Mesenchymal stem cell (in vitro differentiated cells and primary cell): ENCODE results near the gene LRRTM1.

Experiments
- DNase-seq: peaks from one replicate; pipeline ENCODE4 v3.0.0-alpha.2; 2013
- H2AFZ ChIP-seq: one replicate; pipeline ENCODE4 v1.6.1; 2013; ENCODE audit warnings: low read depth, mild to moderate bottlenecking, control low read depth, inconsistent platforms, low read length, moderate library complexity
- H2AK5ac ChIP-seq: 2 replicates; pipeline ENCODE4 v1.6.1; 2013; ENCODE audit warnings: low read length, moderate library complexity, mild to moderate bottlenecking, inconsistent platforms; ENCODE audit not compliant: severe bottlenecking
- H2BK120ac ChIP-seq: one replicate; pipeline ENCODE4 v1.6.1; 2013; ENCODE audit warnings: low read depth, mild to moderate bottlenecking, inconsistent platforms, low read length, moderate library complexity
- H2BK12ac ChIP-seq, 2 experiments: one replicate each; pipeline ENCODE4 v1.6.1; 2013; ENCODE audit warnings: inconsistent platforms in 2 of 2, low read length in 2 of 2, mild to moderate bottlenecking in 2 of 2, moderate library complexity in 2 of 2, control low read depth in 1 of 2
- H2BK15ac ChIP-seq: one replicate; pipeline ENCODE4 v1.6.1; 2013; ENCODE audit warnings: mild to moderate bottlenecking, low read depth, inconsistent platforms; ENCODE audit not compliant: poor library complexity, severe bottlenecking
- H2BK5ac ChIP-seq: 2 replicates; pipeline ENCODE4 v1.6.1; 2013; ENCODE audit warnings: low read depth, mild to moderate bottlenecking, low read length, control low read depth, inconsistent platforms; ENCODE audit not compliant: poor library complexity, severe bottlenecking
- H3K14ac ChIP-seq, 2 experiments: one replicate each; pipeline ENCODE4 v1.6.1; 2013; ENCODE audit warnings: inconsistent platforms in 2 of 2, low read length in 2 of 2, control low read depth in 1 of 2, mild to moderate bottlenecking in 1 of 2, moderate library complexity in 1 of 2
- H3K18ac ChIP-seq, 2 experiments: one replicate each; pipeline ENCODE4 v1.6.1; 2013; ENCODE audit warnings: inconsistent platforms in 2 of 2, low read length in 2 of 2, control low read depth in 1 of 2, low read depth in 1 of 2, mild to moderate bottlenecking in 1 of 2
- H3K23ac ChIP-seq, 2 experiments: one replicate each; pipeline ENCODE4 v1.6.1; 2013; ENCODE audit warnings: inconsistent platforms in 2 of 2, low read length in 2 of 2, mild to moderate bottlenecking in 2 of 2, moderate library complexity in 2 of 2, control low read depth in 1 of 2
- H3K27ac ChIP-seq: 2 replicates; pipeline ENCODE4 v1.5.1; 2013; ENCODE audit warnings: mild to moderate bottlenecking, moderate library complexity, low read length, control low read depth, inconsistent platforms; ENCODE audit not compliant: poor library complexity, severe bottlenecking
- H3K27me3 ChIP-seq, 2 experiments: 2 replicates each; pipeline versions ENCODE4 v1.6.1 to v1.7.0; 2013; ENCODE audit warnings: low read length in 2 of 2, mild to moderate bottlenecking in 2 of 2, moderate library complexity in 2 of 2, control low read depth in 1 of 2, inconsistent platforms in 1 of 2; ENCODE audit not compliant: control insufficient read depth in 1 of 2, insufficient read depth in 1 of 2
- H3K36me3 ChIP-seq, 2 experiments: 2 replicates each; pipeline versions ENCODE4 v1.6.1 to v1.7.0; 2013; ENCODE audit warnings: low read length in 2 of 2, control low read depth in 1 of 2, inconsistent platforms in 1 of 2, low read depth in 1 of 2, mild to moderate bottlenecking in 1 of 2; ENCODE audit not compliant: insufficient read depth in 2 of 2, control insufficient read depth in 1 of 2
- H3K4ac ChIP-seq, 2 experiments: one replicate each; pipeline ENCODE4 v1.6.1; 2013; ENCODE audit warnings: inconsistent platforms in 2 of 2, low read length in 2 of 2, mild to moderate bottlenecking in 2 of 2, moderate library complexity in 2 of 2, control low read depth in 1 of 2, low read depth in 1 of 2
- H3K4me1 ChIP-seq: 2 replicates; pipeline ENCODE4 v1.6.1; 2013; ENCODE audit warnings: low read depth, low read length, control low read depth; ENCODE audit not compliant: control insufficient read depth, insufficient read depth
- H3K4me2 ChIP-seq: 2 replicates; pipeline ENCODE4 v1.6.1; 2013; ENCODE audit warnings: low read length, mild to moderate bottlenecking, inconsistent platforms; ENCODE audit not compliant: poor library complexity, severe bottlenecking
- H3K4me3 ChIP-seq, 2 experiments: 2 replicates each; pipeline versions ENCODE4 v1.5.1 to v1.7.0; 2013; ENCODE audit warnings: low read length in 2 of 2, mild to moderate bottlenecking in 2 of 2, control low read depth in 1 of 2, low read depth in 1 of 2; ENCODE audit not compliant: insufficient read depth in 1 of 2
- H3K79me1 ChIP-seq: replicated peaks from 2 replicates; pipeline ENCODE4 v1.6.1; 2013; ENCODE audit warnings: mild to moderate bottlenecking, control low read depth, low read length, inconsistent platforms; ENCODE audit not compliant: poor library complexity, severe bottlenecking
- H3K9ac ChIP-seq: 2 replicates; pipeline ENCODE4 v1.7.0; 2013; ENCODE audit warnings: mild to moderate bottlenecking, low read length, moderate library complexity
- H3K9me3 ChIP-seq: 2 replicates; pipeline ENCODE4 v1.7.0; 2013; ENCODE audit warnings: mild to moderate bottlenecking, low read length; ENCODE audit not compliant: control insufficient read depth
- H4K8ac ChIP-seq: one replicate; pipeline ENCODE4 v1.6.1; 2013; ENCODE audit warnings: inconsistent platforms, mild to moderate bottlenecking, low read length, moderate library complexity
- H4K91ac ChIP-seq: one replicate; pipeline ENCODE4 v1.6.1; 2013; ENCODE audit warnings: mild to moderate bottlenecking, low read length, inconsistent platforms
- WGBS: methylation state at CpG from one replicate; pipeline ENCODE4 v1.1.7; 2013; ENCODE audit warnings: mixed read lengths; 5-methylcytosine and 5-hydroxymethylcytosine counted together

LRRTM1 gene

GRCh38 chr2:80258341-80258740 lies 46.2 kb downstream of the LRRTM1 start:
- no peaks in the 10 kb centered on the region for H3K79me1 ChIP-seq
- H2BK12ac ChIP-seq: no peak overlapping the region
- H2BK5ac ChIP-seq: no peak overlapping the region
- no peak overlapping the region for H4K8ac ChIP-seq
- DNase-seq: no peak
- no peak overlapping the region for H2BK120ac ChIP-seq
- no peak overlapping the region for H3K27ac ChIP-seq
- H2AK5ac ChIP-seq: no peak overlapping the region
- no peaks in the 10 kb centered on the region for H3K36me3 ChIP-seq
- H3K14ac ChIP-seq: no peak overlapping the region
- H3K9me3 ChIP-seq: no peaks in the 10 kb centered on the region
- peaks cover 0 to 21% of the 10 kb centered on the region in 2 experiments for H3K27me3 ChIP-seq
- H3K9ac ChIP-seq: no peak overlapping the region
- no peaks in the 10 kb centered on the region for H3K4me1 ChIP-seq
- no peak overlapping the region for H2BK15ac ChIP-seq
- no peak overlapping the region for H4K91ac ChIP-seq
- H3K18ac ChIP-seq: no peak overlapping the region
- no peak overlapping the region for H3K4me3 ChIP-seq
- H3K23ac ChIP-seq: no peak overlapping the region
- H2AFZ ChIP-seq: no peak overlapping the region
- no peak overlapping the region for H3K4me2 ChIP-seq
- WGBS: 69% methylated on average over 5 of the region's 5 CpGs
- H3K4ac ChIP-seq: no peak overlapping the region

GRCh38 chr2:80257450-80257849 lies 47.1 kb downstream of the LRRTM1 start:
- Histone ChIP-seq H3K9ac (no peak overlapping the region), H2BK120ac (no peak overlapping the region), H2AFZ (no peak overlapping the region), H2BK12ac (no peak overlapping the region), H3K27ac (no peak overlapping the region), H3K23ac (no peak overlapping the region), H3K4me2 (no peak overlapping the region), H2AK5ac (no peak overlapping the region), H3K4me3 (no peak overlapping the region), H3K27me3 (peaks cover 0 to 21% of the 10 kb centered on the region in 2 experiments), H4K8ac (no peak overlapping the region), H3K4me1 (no peaks in the 10 kb centered on the region), H3K4ac (no peak overlapping the region), H2BK5ac (no peak overlapping the region), H4K91ac (no peak overlapping the region), H3K36me3 (no peaks in the 10 kb centered on the region), H3K9me3 (no peaks in the 10 kb centered on the region), H2BK15ac (no peak overlapping the region), H3K18ac (no peak overlapping the region), H3K79me1 (no peaks in the 10 kb centered on the region), H3K14ac (no peak overlapping the region)
- DNase-seq: no peak
- 93% methylated on average over 4 of the region's 4 CpGs for WGBS

GRCh38 chr2:80256782-80257167 lies 47.8 kb downstream of the LRRTM1 start:
- no peak overlapping the region for H2BK120ac ChIP-seq
- H3K4me3 ChIP-seq: no peak overlapping the region
- H3K27me3 ChIP-seq: peaks cover 0 to 21% of the 10 kb centered on the region in 2 experiments
- no peaks in the 10 kb centered on the region for H3K79me1 ChIP-seq
- no peaks in the 10 kb centered on the region for H3K4me1 ChIP-seq
- H3K4ac ChIP-seq: no peak overlapping the region
- no peak overlapping the region for H2BK5ac ChIP-seq
- no peak for DNase-seq
- H3K23ac ChIP-seq: no peak overlapping the region
- no peaks in the 10 kb centered on the region for H3K36me3 ChIP-seq
- no peak overlapping the region for H3K18ac ChIP-seq
- H3K9me3 ChIP-seq: no peaks in the 10 kb centered on the region
- no peak overlapping the region for H2BK15ac ChIP-seq
- H3K9ac ChIP-seq: no peak overlapping the region
- H4K91ac ChIP-seq: no peak overlapping the region
- 94% methylated on average over 3 of the region's 3 CpGs for WGBS
- H2AFZ ChIP-seq: no peak overlapping the region
- H3K14ac ChIP-seq: no peak overlapping the region
- H2AK5ac ChIP-seq: no peak overlapping the region
- H2BK12ac ChIP-seq: no peak overlapping the region
- H3K4me2 ChIP-seq: no peak overlapping the region
- H3K27ac ChIP-seq: no peak overlapping the region
- H4K8ac ChIP-seq: no peak overlapping the region

DNA sequence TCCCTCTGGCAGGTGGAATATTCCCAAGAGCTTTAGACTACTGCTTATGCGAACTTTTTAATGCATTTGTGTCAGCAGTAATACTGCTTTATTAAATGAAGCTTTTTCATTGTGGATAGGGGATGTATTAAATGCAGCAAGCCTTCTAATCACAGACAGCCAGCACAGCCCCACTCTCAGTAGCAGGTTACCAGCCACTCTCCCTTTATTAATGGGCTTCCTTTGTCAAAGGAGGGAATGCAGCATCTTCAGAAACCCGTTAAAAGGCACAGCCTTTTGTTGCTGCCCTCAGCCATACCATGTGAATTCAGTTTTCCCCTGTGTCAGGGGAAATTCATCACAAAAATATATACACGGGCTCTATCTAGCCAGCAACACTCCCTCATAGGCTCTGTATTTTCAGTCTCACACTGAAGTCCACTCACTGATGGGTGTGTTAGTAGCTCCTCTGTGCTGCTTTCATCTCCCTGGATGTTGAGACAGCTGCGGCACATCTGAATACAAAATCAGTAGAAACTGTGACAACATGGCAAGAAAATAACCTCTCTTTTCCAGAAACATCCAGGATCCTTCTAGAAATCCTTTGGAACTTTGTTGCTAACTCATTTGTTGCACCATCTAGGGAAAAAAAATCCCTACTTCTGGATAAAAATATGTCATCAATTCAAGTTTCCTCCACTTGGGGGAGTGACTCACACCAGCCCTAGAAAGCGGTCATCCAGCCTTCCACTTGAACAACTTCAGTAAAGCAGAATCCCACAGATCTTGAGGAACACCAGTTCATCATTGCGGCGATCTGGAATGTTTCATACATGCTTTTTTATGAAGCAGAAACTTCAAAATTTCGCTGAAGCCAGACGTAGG lies 48.4 kb downstream of the LRRTM1 start:
- Histone ChIP-seq H3K4me2 (no peak overlapping the region), H3K27ac (no peak overlapping the region), H3K14ac (no peak overlapping the region), H3K4me1 (no peaks in the 10 kb centered on the region), H2BK5ac (no peak overlapping the region), H2BK12ac (no peak overlapping the region), H3K4me3 (no peak overlapping the region), H2AFZ (no peak overlapping the region), H3K79me1 (no peaks in the 10 kb centered on the region), H3K9ac (no peak overlapping the region), H4K91ac (no peak overlapping the region), H2AK5ac (no peak overlapping the region), H2BK120ac (no peak overlapping the region), H3K27me3 (peaks cover 0 to 21% of the 10 kb centered on the region in 2 experiments), H3K9me3 (no peaks in the 10 kb centered on the region), H2BK15ac (no peak overlapping the region), H3K18ac (no peak overlapping the region), H3K23ac (no peak overlapping the region), H3K4ac (no peak overlapping the region), H3K36me3 (no peaks in the 10 kb centered on the region), H4K8ac (no peak overlapping the region)
- DNase-seq: peak; percentile 40
- 70% methylated on average over 8 of the region's 9 CpGs for WGBS
